HCT116 (cell line): ENCODE results near the gene SPA17. TPM values are rescaled to one million over a fixed set of nuclear protein-coding genes. Genes with fewer than 3 reads are reported as not detected.

ENCODE experiments used
- ATAC-seq: fragments of 200-7000 bp; cut with Tn5 transposase; 2 replicates; pipeline ENCODE4 v1.9.1; 2020; ENCODE audit warnings: mild to moderate bottlenecking, moderate library complexity
- BruUV-seq: library from RNA; stranded (reverse); fragments of 400-500 nt; replicated peaks from 2 replicates; lab custom pipeline; 2021; lab: Mats Ljungman, UMichigan
- CTCF ChIA-PET: fragments of 300-600 bp; sonication (Branson Sonifier 250); formaldehyde crosslinking; loops from one replicate; lab custom pipeline; 2021; ENCODE audit warnings: antibody characterized with exemption; lab: Charles Lee
- POLR2A ChIA-PET: fragments of 300-600, 350-600 bp; sonication (Branson Sonifier 250); formaldehyde crosslinking; loops from one replicate; lab custom pipeline; 2021; ENCODE audit warnings: antibody characterized with exemption; lab: Charles Lee
- RAD21 ChIA-PET, 2 experiments: fragments of 300-600 bp; sonication (Branson Sonifier 250); formaldehyde crosslinking; loops; one replicate each; lab custom pipeline; 2023; ENCODE audit warnings: low total read pairs in 2 of 2; ENCODE audit not compliant: uncharacterized antibody in 2 of 2, unreplicated experiment in 2 of 2, low non-redundant PET in 1 of 2; lab: Charles Lee
- DNase-seq: peaks from one replicate; pipeline ENCODE4 v3.0.0-alpha.2; 2010; ENCODE audit warnings: low read depth, low spot score
- H2AFZ ChIP-seq: fragments of 200-600 bp; shearing (Covaris generic), sonication (generic); 2 replicates; pipeline ENCODE4 v1.6.1; 2017; ENCODE audit warnings: low read depth, mixed run types, mixed read lengths, antibody characterized with exemption, low read length; ENCODE audit not compliant: poor library complexity, severe bottlenecking
- H3K27ac ChIP-seq: 2 replicates; pipeline ENCODE4 v1.5.1; 2012; ENCODE audit warnings: low read depth, low read length
- H3K27me3 ChIP-seq: fragments of 200-600 bp; sonication (generic); 2 replicates; pipeline ENCODE4 v1.6.1; 2016; ENCODE audit warnings: mixed run types, low read length, mixed read lengths; ENCODE audit not compliant: insufficient read depth
- H3K36me3 ChIP-seq, 2 experiments: fragments of 200-500 bp in 1 of 2; fragments of 200-600 bp in 1 of 2; sonication (Bioruptor generic) in 1 of 2; sonication (generic) in 1 of 2; 2 replicates each; pipeline versions ENCODE4 v1.5.1 to v1.6.1; 2014 to 2016; ENCODE audit warnings: low read length in 2 of 2, inconsistent platforms in 1 of 2, mixed read lengths in 1 of 2, mixed run types in 1 of 2; ENCODE audit not compliant: insufficient read depth in 2 of 2, control insufficient read depth in 1 of 2
- H3K4me1 ChIP-seq, 2 experiments: fragments of 200-600 bp in 1 of 2; sonication (generic) in 1 of 2; 2 replicates each; pipeline versions ENCODE4 v1.5.1 to v1.6.1; 2012 to 2017; ENCODE audit warnings: low read length in 2 of 2, inconsistent platforms in 1 of 2, mild to moderate bottlenecking in 1 of 2, mixed read lengths in 1 of 2, mixed run types in 1 of 2, moderate library complexity in 1 of 2; ENCODE audit not compliant: insufficient read depth in 2 of 2, control insufficient read depth in 1 of 2
- H3K4me2 ChIP-seq: fragments of 200-600 bp; sonication (generic); 2 replicates; pipeline ENCODE4 v1.6.1; 2017; ENCODE audit warnings: mixed run types, low read length, mixed read lengths
- H3K4me3 ChIP-seq, 2 experiments: fragments of 200-600 bp in 1 of 2; sonication (generic) in 1 of 2; replicated peaks in 1 of 2; 2 replicates each; pipeline ENCODE4 v1.5.1; 2011 to 2016; ENCODE audit warnings: low read length in 2 of 2, control low read depth in 1 of 2, low read depth in 1 of 2, mild to moderate bottlenecking in 1 of 2, mixed read lengths in 1 of 2, mixed run types in 1 of 2
- H3K79me2 ChIP-seq: fragments of 200-600 bp; sonication (generic); 2 replicates; pipeline ENCODE4 v1.6.1; 2017; ENCODE audit warnings: mild to moderate bottlenecking, mixed run types, low read length, moderate library complexity, mixed read lengths; ENCODE audit not compliant: insufficient read depth
- H3K9ac ChIP-seq: fragments of 200-600 bp; sonication (generic); 2 replicates; pipeline ENCODE4 v1.6.1; 2016; ENCODE audit warnings: low read length, mixed read lengths
- H3K9me2 ChIP-seq: fragments of 200-600 bp; sonication (generic), shearing (Covaris generic); 2 replicates; pipeline ENCODE4 v1.6.1; 2017; ENCODE audit warnings: mixed run types, mild to moderate bottlenecking, moderate library complexity; ENCODE audit not compliant: insufficient read depth
- H3K9me3 ChIP-seq, 2 experiments: fragments of 200-500 bp in 1 of 2; fragments of 200-600 bp in 1 of 2; sonication (Bioruptor generic) in 1 of 2; sonication (generic) in 1 of 2; 2 replicates each; pipeline ENCODE4 v1.6.1; 2014 to 2017; ENCODE audit warnings: low read length in 2 of 2, mixed read lengths in 2 of 2, inconsistent platforms in 1 of 2, low read depth in 1 of 2, mild to moderate bottlenecking in 1 of 2, mixed run types in 1 of 2, moderate library complexity in 1 of 2; ENCODE audit not compliant: control insufficient read depth in 1 of 2, insufficient read depth in 1 of 2
- H4K20me1 ChIP-seq: fragments of 200-600 bp; sonication (generic), shearing (Covaris generic); 2 replicates; pipeline ENCODE4 v1.6.1; 2017; ENCODE audit warnings: mixed run types, mild to moderate bottlenecking, moderate library complexity; ENCODE audit not compliant: insufficient read depth
- CEBPB ChIP-seq: IDR thresholded peaks from 2 replicates; pipeline ENCODE4 v1.6.1; 2012; ENCODE audit warnings: low read depth
- JUND ChIP-seq: IDR thresholded peaks from 2 replicates; pipeline ENCODE4 v1.6.1; 2012
- RAD21 ChIP-seq: IDR thresholded peaks from 2 replicates; pipeline ENCODE4 v1.6.1; 2012; ENCODE audit warnings: low read depth, mild to moderate bottlenecking
- REST ChIP-seq: IDR thresholded peaks from 2 replicates; pipeline ENCODE4 v1.6.1; 2012; ENCODE audit warnings: low read depth
- SIN3A ChIP-seq: IDR thresholded peaks from 2 replicates; pipeline ENCODE4 v1.6.1; 2012; ENCODE audit warnings: low read depth
- SRF ChIP-seq: IDR thresholded peaks from 2 replicates; pipeline ENCODE4 v1.6.1; 2012; ENCODE audit warnings: low read depth
- ZBTB33 ChIP-seq: IDR thresholded peaks from 2 replicates; pipeline ENCODE4 v1.6.1; 2011; ENCODE audit warnings: mild to moderate bottlenecking, low read length, moderate library complexity; ENCODE audit not compliant: insufficient replicate concordance; ENCODE audit errors: extremely low read depth
- intact Hi-C: fragments of 100-400 bp; cut with micrococcal nuclease; formaldehyde crosslinking; loops from 2 replicates; pipeline ENCODE4 v1.10.0; 2022
- total RNA-seq: library from RNA; stranded (reverse); gene quantifications from one replicate; pipeline ENCODE4 v1.2.1, GENCODE V29; 2021; ENCODE audit not compliant: unreplicated experiment

SPA17 gene
- total RNA-seq, 1 experiment from 2014 or later = 12.9 TPM

GRCh38 chr11:124736736-124737135, 63.0 kb downstream of the SPA17 start:
- no TSS peak for BruUV-seq
- ChIA-PET CTCF (no interaction called here), RAD21 (no interaction called here)
- H3K27ac ChIP-seq = no peak overlapping the region
- H3K79me2 ChIP-seq = 0 out of 2 replicates have a peak, but pooled peaks cover 5% of the 10 kb centered on the region
- intact Hi-C loops = no loop called here
- TF ChIP-seq CEBPB = no peak
- no peak for TF ChIP-seq ZBTB33
- no peak for TF ChIP-seq SRF
- no peak for TF ChIP-seq SIN3A
- no peak for TF ChIP-seq RAD21
- no peak for TF ChIP-seq REST
- TF ChIP-seq JUND = no peak
- TF ChIP-seq, all 23 proteins: peak for 0
- Histone ChIP-seq H3K9me3 (no peaks in the 10 kb centered on the region), H3K27me3 (peaks cover 7% of the 10 kb centered on the region; the same call in 1 of the 2 replicates), H4K20me1 (no peaks in the 10 kb centered on the region), H3K4me3 (no peak overlapping the region), H3K4me1 (peaks cover 3 to 15% of the 10 kb centered on the region in 2 experiments; a peak in 3 of 4 replicates), H3K36me3 (no peaks in the 10 kb centered on the region), H3K4me2 (no peak overlapping the region), H3K9me2 (no peaks in the 10 kb centered on the region), H3K9ac (no peak overlapping the region), H2AFZ (no peak overlapping the region)
- ATAC-seq = no peak
- DNase-seq = no peak
- POLR2A ChIA-PET = no interaction called here
